Transverse colon (tissue), 4 donors: ENCODE results near the gene ZMYM4.
"Not testable (repeated sequence)": the region's sequence is repeated elsewhere in the genome, so short reads cannot be mapped to it uniquely, and the experiment has no call there.

Experiments
- CTCF ChIP-seq, 5 experiments: fragments of 200-600 bp in 3 of 5; fragments of 450-650 bp in 2 of 5; sonication (generic) in 3 of 5; IDR thresholded peaks; 1 replicate in 2 of 5; 2 replicates in 3 of 5; pipeline ENCODE4 v1.5.1; 2016 to 2017; ENCODE audit warnings: antibody characterized with exemption in 5 of 5, inconsistent platforms in 3 of 5, mild to moderate bottlenecking in 2 of 5, moderate library complexity in 1 of 5
- POLR2AphosphoS5 ChIP-seq, 3 donors: sonication (generic); formaldehyde crosslinking; IDR thresholded peaks; one replicate each; pipeline ENCODE4 v1.6.1; 2016; ENCODE audit warnings: antibody characterized with exemption in 3 of 3

- TF ChIP-seq CTCF, POLR2AphosphoS5 (IDR thresholded peaks at IDR 0.05): not testable (repeated sequence)
Observed at GRCh38 chr1:35236772-35237171, 31.7 kb upstream of the ZMYM4 start.
